Measurements from ENCODE around the gene MRTFA. TPM values are rescaled to one million over a fixed set of nuclear protein-coding genes. Genes with fewer than 3 reads are reported as not detected.
"Not testable (repeated sequence)": the region's sequence is repeated elsewhere in the genome, so short reads cannot be mapped to it uniquely, and the experiment has no call there.

MRTFA gene
- total RNA-seq, 3 donors from 2014 or later: 32.4 to 45.3 (median 35.0) TPM

- ATAC-seq (no peak), DNase-seq (no peak)
- intact Hi-C loops (cut with DNase I, micrococcal nuclease): no loop called here
- H3K4me1 ChIP-seq (ENCODE audit: low read depth): peaks cover 19% of the 10 kb centered on the region
- H3K36me3 ChIP-seq (ENCODE audit: low read depth): no peaks in the 10 kb centered on the region
- no peak overlapping the region for H3K4me3 ChIP-seq
- H3K9me3 ChIP-seq: no peaks in the 10 kb centered on the region
- TF ChIP-seq CTCF (IDR thresholded peaks at IDR 0.05): no peak
Observed at GRCh38 chr22:40607506-40607905, 29.0 kb downstream of the MRTFA start.

GRCh38 chr22:40606306-40606705 lies 30.2 kb downstream of the MRTFA start:
- Histone ChIP-seq H3K4me1 (ENCODE audit: low read depth) (peaks cover 25% of the 10 kb centered on the region), H3K36me3 (ENCODE audit: low read depth) (no peaks in the 10 kb centered on the region), H3K4me3 (no peak overlapping the region), H3K9me3 (no peaks in the 10 kb centered on the region)
- TF ChIP-seq CTCF (IDR thresholded peaks at IDR 0.05): no peak
- ATAC-seq: no peak
- no peak for DNase-seq
- intact Hi-C loops (cut with DNase I, micrococcal nuclease): no loop called here

DNA sequence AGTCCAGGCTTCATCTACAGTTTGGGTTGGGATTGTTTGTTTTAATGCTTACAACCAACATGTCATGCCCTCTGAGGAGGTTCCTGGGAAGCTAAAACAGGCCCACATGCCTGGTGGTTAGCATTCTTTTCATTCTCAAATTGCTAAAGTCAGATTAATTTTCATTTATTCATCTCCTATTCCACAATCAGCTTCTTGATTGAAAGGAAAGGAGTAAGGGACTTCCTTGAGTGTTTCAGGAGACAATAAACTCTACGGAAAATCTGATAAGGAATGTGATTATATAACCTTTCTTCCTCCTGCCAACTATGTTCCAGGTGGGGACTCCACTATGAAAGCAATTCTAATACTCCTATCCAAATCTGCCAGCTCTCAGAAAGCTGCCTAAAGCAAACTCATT lies 30.8 kb downstream of the MRTFA start:
- ATAC-seq (peak; percentile 89), DNase-seq (no peak)
- intact Hi-C loops (cut with DNase I, micrococcal nuclease): no loop called here
- no peaks in the 10 kb centered on the region for H3K9me3 ChIP-seq
- H3K4me1 ChIP-seq (ENCODE audit: low read depth): peaks cover 25% of the 10 kb centered on the region
- no peaks in the 10 kb centered on the region for H3K36me3 ChIP-seq (ENCODE audit: low read depth)
- H3K4me3 ChIP-seq: no peak overlapping the region
- no peak for TF ChIP-seq CTCF (IDR thresholded peaks at IDR 0.05)

DNA sequence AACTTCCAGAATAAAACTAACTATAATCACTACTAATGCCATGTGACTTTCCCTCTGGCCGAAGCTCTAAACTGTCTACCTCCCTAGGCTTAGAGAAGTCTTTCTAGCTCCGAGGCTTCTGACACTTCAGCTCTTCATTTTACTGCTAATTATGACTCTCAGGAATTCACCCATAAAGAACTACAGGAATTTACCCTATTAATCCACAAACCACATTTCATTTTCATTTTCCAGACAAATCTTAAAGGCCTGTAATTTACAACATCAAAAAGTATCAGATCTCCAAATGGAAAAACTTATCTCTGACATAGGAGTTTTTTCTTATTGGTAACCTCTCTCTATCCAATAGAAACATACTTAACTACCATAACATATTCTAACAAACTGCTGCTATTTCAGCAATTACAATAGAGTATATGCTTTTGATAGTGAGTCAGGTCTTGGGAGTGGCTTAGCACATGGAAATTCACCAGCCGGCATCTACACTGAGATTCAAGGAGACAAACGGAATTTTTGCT lies 33.4 kb downstream of the MRTFA start:
- Histone ChIP-seq H3K4me3 (no peak overlapping the region), H3K36me3 (ENCODE audit: low read depth) (no peaks in the 10 kb centered on the region), H3K9me3 (no peaks in the 10 kb centered on the region), H3K4me1 (ENCODE audit: low read depth) (peaks cover 25% of the 10 kb centered on the region)
- DNase-seq (no peak), ATAC-seq (peak; percentile 66)
- intact Hi-C loops (cut with DNase I, micrococcal nuclease): no loop called here
- TF ChIP-seq CTCF (IDR thresholded peaks at IDR 0.05): no peak

DNA sequence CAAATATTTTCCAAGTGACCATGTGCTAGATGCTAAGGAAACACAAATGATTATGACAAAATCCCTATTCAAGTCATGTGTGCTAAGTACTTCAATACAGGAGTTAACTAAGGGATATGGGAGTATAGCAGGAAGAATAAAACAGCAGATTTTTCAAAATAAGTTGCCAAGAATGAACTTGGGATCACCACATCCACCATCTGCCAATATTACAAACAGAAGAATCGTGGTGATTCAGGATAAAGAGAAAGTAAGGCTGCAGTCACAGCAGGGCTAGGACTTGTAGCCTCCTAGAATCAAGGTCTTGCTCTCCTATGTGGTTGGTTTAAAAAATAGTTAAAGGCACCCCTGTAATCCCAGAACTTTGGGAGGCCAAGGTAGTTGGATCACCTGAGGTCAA lies 34.3 kb downstream of the MRTFA start:
- H3K4me3 ChIP-seq: no peak overlapping the region
- H3K4me1 ChIP-seq (ENCODE audit: low read depth): peaks cover 26% of the 10 kb centered on the region
- H3K9me3 ChIP-seq: no peaks in the 10 kb centered on the region
- no peak for TF ChIP-seq CTCF (IDR thresholded peaks at IDR 0.05)
- no peak for DNase-seq
- ATAC-seq: no peak
- H3K36me3 ChIP-seq (ENCODE audit: low read depth): no peaks in the 10 kb centered on the region
- intact Hi-C loops (cut with DNase I, micrococcal nuclease): no loop called here

GRCh38 chr22:40599731-40600130 lies 36.8 kb downstream of the MRTFA start:
- no peak overlapping the region for H3K4me3 ChIP-seq
- TF ChIP-seq CTCF (IDR thresholded peaks at IDR 0.05): no peak
- H3K4me1 ChIP-seq (ENCODE audit: low read depth): peaks cover 14% of the 10 kb centered on the region
- H3K9me3 ChIP-seq: no peaks in the 10 kb centered on the region
- H3K36me3 ChIP-seq (ENCODE audit: low read depth): no peaks in the 10 kb centered on the region
- intact Hi-C loops (cut with DNase I, micrococcal nuclease): no loop called here
- no peak for DNase-seq
- ATAC-seq: no peak

- ATAC-seq: peak; percentile 45
- H3K9me3 ChIP-seq; DNase-seq; intact Hi-C loops (cut with DNase I, micrococcal nuclease); H3K36me3 ChIP-seq (ENCODE audit: low read depth); H3K4me3 ChIP-seq: not testable (repeated sequence)
- peaks cover 14% of the 10 kb centered on the region for H3K4me1 ChIP-seq (ENCODE audit: low read depth)
Observed at GRCh38 chr22:40598712-40599111, 37.8 kb downstream of the MRTFA start.

Measured in mucosa of descending colon (tissue), 3 donors.